GM12865 (cell line): ENCODE measurements around the gene GPRC5B.

Experiments
- DNase-seq: peaks from one replicate; pipeline ENCODE4 v3.0.0; 2010; ENCODE audit warnings: low read depth
- H3K4me3 ChIP-seq: 2 replicates; pipeline ENCODE4 v1.5.1; 2011; ENCODE audit warnings: mild to moderate bottlenecking, low read depth, low read length, control low read depth
- CTCF ChIP-seq: IDR thresholded peaks from 2 replicates; pipeline ENCODE4 v1.5.1; 2011; ENCODE audit warnings: low read length, control low read depth, low read depth, inconsistent platforms; ENCODE audit not compliant: insufficient read depth; ENCODE audit errors: missing control alignments

Gene GPRC5B

GRCh38 chr16:19823322-19823721, 61.3 kb downstream of the GPRC5B start:
- no peak for TF ChIP-seq CTCF
- H3K4me3 ChIP-seq = no peak overlapping the region
- no peak for DNase-seq

- DNase-seq = no peak
- no peak for TF ChIP-seq CTCF
- no peak overlapping the region for H3K4me3 ChIP-seq
These were observed 62.1 kb downstream of the GPRC5B start for GRCh38 chr16:19822533-19822932.

- no peak for DNase-seq
These were observed 66.8 kb downstream of the GPRC5B start for GRCh38 chr16:19817875-19818274.

DNA sequence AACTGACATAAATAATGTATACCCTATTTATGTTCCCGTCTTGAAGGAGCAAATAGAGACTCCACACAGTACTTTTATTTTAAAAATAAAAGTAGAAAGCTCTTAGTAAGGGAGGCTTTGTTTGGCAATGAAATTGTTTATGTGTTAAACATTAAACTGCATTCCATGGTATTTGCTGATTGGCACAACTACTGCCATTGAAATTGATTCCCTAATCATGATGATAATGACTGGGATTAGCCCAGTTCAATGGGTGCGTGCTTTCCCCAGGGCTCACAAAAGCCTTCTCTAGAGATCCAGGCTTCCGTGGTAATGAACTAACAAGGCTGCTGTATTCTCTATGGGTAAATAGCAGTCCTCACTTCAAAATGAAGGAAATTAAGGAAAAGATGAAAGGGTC, 67.5 kb downstream of the GPRC5B start:
- H3K4me3 ChIP-seq = no peak overlapping the region
- no peak for DNase-seq
- TF ChIP-seq CTCF = no peak

More at GRCh38 chr16:19817875-19818274, 66.8 kb downstream of the GPRC5B start:
- no peak for TF ChIP-seq CTCF
- H3K4me3 ChIP-seq = no peak overlapping the region

GRCh38 chr16:19815418-19815817, 69.2 kb downstream of the GPRC5B start:
- no peak overlapping the region for H3K4me3 ChIP-seq
- no peak for TF ChIP-seq CTCF
- DNase-seq = no peak

- no peak overlapping the region for H3K4me3 ChIP-seq
- TF ChIP-seq CTCF = no peak
- no peak for DNase-seq
These were observed 71.7 kb downstream of the GPRC5B start for GRCh38 chr16:19812986-19813385.
